ENCODE measurements around the gene STAG3. TPM values are rescaled to one million over a fixed set of nuclear protein-coding genes. Genes with fewer than 3 reads are reported as not detected.

The STAG3 gene
- total and polyA plus RNA-seq, 9 of the 15 experiments (the other 6 are each of a cell fraction or from before 2014, with no cell fraction given), result 0.54 to 2.5 (median 1.7) TPM

GRCh38 chr7:100148559-100149328 lies 29.0 kb upstream of the STAG3 start, which contains the start of gene LAMTOR4:
Gene LAMTOR4, plus strand, starts transcription at chr7:100148918. Its CDS starts 55 bp downstream, at chr7:100148973.
- H3K9me3 ChIP-seq (replicated peaks; ENCODE audit: control insufficient read depth, insufficient read depth, low read depth, low read length), result no peaks in the 10 kb centered on the region
- peak within 1 kb of the TSS; percentile 98 for H2AFZ ChIP-seq (ENCODE audit: low read depth, low read length)
- H3K27ac ChIP-seq (ENCODE audit: extremely low read depth, low read depth, low read length), result peak within 1 kb of the TSS; percentile 68
- DNase-seq (ENCODE audit: extremely low read depth in 1 of 4, low spot score in 3 of 4) (peak; percentile 99 to 100 (median 100)), ATAC-seq (peak; percentile 99), FAIRE-seq (peak; percentile 100)
- H3K9me1 ChIP-seq (ENCODE audit: control insufficient read depth, insufficient read depth, low read length), result no peaks in the 10 kb centered on the region
- H4K20me1 ChIP-seq (replicated peaks; ENCODE audit: control insufficient read depth, insufficient read depth, low read length), result no peaks in the 10 kb centered on the region
- intact Hi-C loops (cut with micrococcal nuclease) (loop anchor here (1.0 kb wide), 1 partner anchor 42 kb away; no protein-coding TSS in a partner anchor), in situ Hi-C loops (cut with MboI) (no loop called here)
- H3K4me2 ChIP-seq (ENCODE audit: insufficient read depth, low read length), result peak within 1 kb of the TSS; percentile 95
- ChIA-PET POLR2A (interaction anchor here (0.6 to 1.6 kb wide), 13 partner anchors 8 to 371 kb away, joined by 3 to 13 read pairs (median 3); partner anchors contain the start of genes AP4M1, COPS6 and MCM7), CTCF (ENCODE audit: low intra/inter-chr PET ratio) (no interaction called here)
- peaks cover 31% of the 10 kb centered on the region; the same call in 2 of the 3 replicates for H3K36me3 ChIP-seq (ENCODE audit: control insufficient read depth, insufficient read depth, low read length)
- peaks cover 14 to 37% of the 10 kb centered on the region in 2 experiments; a peak in 4 of 5 replicates for H3K4me1 ChIP-seq (replicated peaks in 1 of 2; ENCODE audit: control insufficient read depth in 2 of 2, insufficient read depth in 2 of 2, low read length in 2 of 2)
- no TSS peak for BruUV-seq (replicated peaks)
- H3K79me2 ChIP-seq (ENCODE audit: control insufficient read depth, insufficient read depth, low read length), result peaks cover 18% of the 10 kb centered on the region
- H3K9ac ChIP-seq (ENCODE audit: insufficient read depth in 1 of 2, low read depth in 2 of 2, low read length in 2 of 2), result peak within 1 kb of the TSS; percentile 77 to 93
- H3K4me3 ChIP-seq, result peak within 1 kb of the TSS; percentile 87
- 1% methylated on average over 43 of the region's 46 CpGs for WGBS (ENCODE audit: insufficient coverage, low coverage, missing lambda C conversion rate)
- no peaks in the 10 kb centered on the region for H3K27me3 ChIP-seq (ENCODE audit: control insufficient read depth in 2 of 2, insufficient read depth in 2 of 2, low read length in 2 of 2)
- TF ChIP-seq PHF8 (IDR thresholded peaks at IDR 0.05; ENCODE audit: borderline replicate concordance, low read length) (peak; percentile 93; the same call in 1 of the 2 replicates), ZFX (CRISPR knock-in tag; IDR thresholded peaks at IDR 0.05) (peak; percentile 71), ZNF143 (CRISPR knock-in tag; IDR thresholded peaks at IDR 0.05) (no peak), CHD2 (IDR thresholded peaks at IDR 0.05; ENCODE audit: low read depth, low read length) (peak; percentile 90), DPF2 (IDR thresholded peaks at IDR 0.05) (peak; percentile 16; the same call in 1 of the 2 replicates), TCF7 (IDR thresholded peaks at IDR 0.05; ENCODE audit: borderline replicate concordance) (peak; percentile 35; the same call in 1 of the 2 replicates), EZH2 (IDR thresholded peaks at IDR 0.05; ENCODE audit: borderline replicate concordance, low read depth, low read length) (no peak), XRCC3 (IDR thresholded peaks at IDR 0.05) (no peak), CREM (IDR thresholded peaks at IDR 0.05; ENCODE audit: low read depth) (peak; percentile 91), PBX2 (CRISPR knock-in tag; IDR thresholded peaks at IDR 0.05; ENCODE audit: low read depth) (peak; percentile 67), PBX2 (tag; conservative IDR thresholded peaks at IDR 0.05; ENCODE audit: low read depth) (peak; percentile 98), RFX5 (IDR thresholded peaks at IDR 0.05; ENCODE audit: low read depth, low read length) (no peak), SMARCA4 (IDR thresholded peaks at IDR 0.05) (peak; percentile 11; the same call in 1 of the 2 replicates), SRSF7 (optimal IDR thresholded peaks at IDR 0.05; ENCODE audit: low read depth, low read length) (no peak)
- TF ChIP-seq, protein P1, sequence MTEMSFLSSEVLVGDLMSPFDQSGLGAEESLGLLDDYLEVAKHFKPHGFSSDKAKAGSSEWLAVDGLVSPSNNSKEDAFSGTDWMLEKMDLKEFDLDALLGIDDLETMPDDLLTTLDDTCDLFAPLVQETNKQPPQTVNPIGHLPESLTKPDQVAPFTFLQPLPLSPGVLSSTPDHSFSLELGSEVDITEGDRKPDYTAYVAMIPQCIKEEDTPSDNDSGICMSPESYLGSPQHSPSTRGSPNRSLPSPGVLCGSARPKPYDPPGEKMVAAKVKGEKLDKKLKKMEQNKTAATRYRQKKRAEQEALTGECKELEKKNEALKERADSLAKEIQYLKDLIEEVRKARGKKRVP (CRISPR knock-in tag; IDR thresholded peaks at IDR 0.05), result no peak
- TF ChIP-seq, protein P2, sequence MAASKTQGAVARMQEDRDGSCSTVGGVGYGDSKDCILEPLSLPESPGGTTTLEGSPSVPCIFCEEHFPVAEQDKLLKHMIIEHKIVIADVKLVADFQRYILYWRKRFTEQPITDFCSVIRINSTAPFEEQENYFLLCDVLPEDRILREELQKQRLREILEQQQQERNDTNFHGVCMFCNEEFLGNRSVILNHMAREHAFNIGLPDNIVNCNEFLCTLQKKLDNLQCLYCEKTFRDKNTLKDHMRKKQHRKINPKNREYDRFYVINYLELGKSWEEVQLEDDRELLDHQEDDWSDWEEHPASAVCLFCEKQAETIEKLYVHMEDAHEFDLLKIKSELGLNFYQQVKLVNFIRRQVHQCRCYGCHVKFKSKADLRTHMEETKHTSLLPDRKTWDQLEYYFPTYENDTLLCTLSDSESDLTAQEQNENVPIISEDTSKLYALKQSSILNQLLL (CRISPR knock-in tag; IDR thresholded peaks at IDR 0.05; ENCODE audit: borderline replicate concordance), result no peak

Measured in K562 (cell line).